HEK293T (cell line): Measurements from ENCODE around the gene FRMD1.

Experiments
- CTCF ChIA-PET: fragments of 350-600 bp; formaldehyde crosslinking; extraction: SDS; loops from one replicate; lab custom pipeline; 2021; ENCODE audit warnings: antibody characterized with exemption, inconsistent platforms; lab: Yijun Ruan, JAX
- POLR2A ChIA-PET: fragments of 350-600 bp; formaldehyde crosslinking; extraction: SDS; loops from one replicate; lab custom pipeline; 2020; ENCODE audit warnings: antibody characterized with exemption, inconsistent platforms; lab: Yijun Ruan, JAX
- DNase-seq: peaks from one replicate; pipeline ENCODE4 v3.0.0; 2012; ENCODE audit warnings: mixed read lengths; ENCODE audit errors: extremely low spot score
- ARNT ChIP-seq: fragments of 450-650 bp; IDR thresholded peaks from 2 replicates; pipeline ENCODE4 v1.6.1; 2017; ENCODE audit warnings: mild to moderate bottlenecking
- BHLHE40 ChIP-seq: fragments of 450-650 bp; IDR thresholded peaks from 2 replicates; pipeline ENCODE4 v1.6.1; 2016; ENCODE audit warnings: mild to moderate bottlenecking, moderate library complexity, borderline replicate concordance
- CTBP1 ChIP-seq: fragments of 450-650 bp; IDR thresholded peaks from 2 replicates; pipeline ENCODE4 v1.6.1; 2016; ENCODE audit warnings: borderline replicate concordance
- ELF4 ChIP-seq: fragments of 450-650 bp; IDR thresholded peaks from 2 replicates; pipeline ENCODE4 v1.6.1; 2017; ENCODE audit warnings: antibody characterized with exemption
- FOXA1 ChIP-seq: fragments of 450-650 bp; IDR thresholded peaks from 2 replicates; pipeline ENCODE4 v1.6.1; 2016; ENCODE audit warnings: mild to moderate bottlenecking
- FOXK2 ChIP-seq: fragments of 450-650 bp; IDR thresholded peaks from 2 replicates; pipeline ENCODE4 v1.6.1; 2016; ENCODE audit warnings: mild to moderate bottlenecking
- FOXM1 ChIP-seq: fragments of 450-650 bp; IDR thresholded peaks from 2 replicates; pipeline ENCODE4 v1.6.1; 2017; ENCODE audit warnings: mild to moderate bottlenecking, borderline replicate concordance
- HDGF ChIP-seq: fragments of 450-650 bp; IDR thresholded peaks from 2 replicates; pipeline ENCODE4 v1.6.1; 2017; ENCODE audit warnings: antibody characterized with exemption, borderline replicate concordance
- L3MBTL2 ChIP-seq: fragments of 450-650 bp; conservative IDR thresholded peaks from 2 replicates; pipeline ENCODE4 v1.6.1; 2016; ENCODE audit warnings: mild to moderate bottlenecking
- LEF1 ChIP-seq: fragments of 450-650 bp; IDR thresholded peaks from 2 replicates; pipeline ENCODE4 v1.6.1; 2017; ENCODE audit warnings: mild to moderate bottlenecking, borderline replicate concordance
- NFRKB ChIP-seq: fragments of 450-650 bp; IDR thresholded peaks from 2 replicates; pipeline ENCODE4 v1.6.1; 2016; ENCODE audit warnings: mild to moderate bottlenecking, moderate library complexity
- SP1 ChIP-seq: fragments of 450-650 bp; IDR thresholded peaks from 2 replicates; pipeline ENCODE4 v1.6.1; 2017
- SUZ12 ChIP-seq: fragments of 450-650 bp; IDR thresholded peaks from 2 replicates; pipeline ENCODE4 v1.6.1; 2016; ENCODE audit warnings: mild to moderate bottlenecking
- TARDBP ChIP-seq: fragments of 450-650 bp; IDR thresholded peaks from 2 replicates; pipeline ENCODE4 v1.6.1; 2016
- ZNF384 ChIP-seq: fragments of 450-650 bp; IDR thresholded peaks from 2 replicates; pipeline ENCODE4 v1.6.1; 2016
- TF ChIP-seq, protein P1 (sequence below): fragments of 450-650 bp; IDR thresholded peaks from 2 replicates; pipeline ENCODE4 v1.6.1; 2016

The FRMD1 gene

DNA sequence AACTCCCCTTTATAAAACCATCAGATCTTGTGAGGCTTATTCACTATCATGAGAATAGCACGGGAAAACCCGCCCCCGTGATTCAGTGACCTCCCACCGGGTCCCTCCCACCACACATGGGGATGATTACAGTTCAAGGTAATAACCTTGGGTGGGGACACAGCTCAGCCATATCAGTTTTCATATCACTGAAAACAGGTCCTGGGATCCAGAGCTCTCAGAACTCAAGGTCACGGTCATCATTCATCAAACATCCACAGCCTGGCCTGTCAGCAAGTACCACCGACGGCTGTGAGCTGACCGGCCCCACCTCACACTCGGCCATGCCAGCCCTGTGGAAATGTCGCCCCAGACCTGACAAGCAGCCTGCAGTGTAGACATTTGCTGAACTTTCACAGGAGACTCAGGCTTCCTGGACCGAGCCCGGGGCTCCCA is 14.1 kb upstream of the FRMD1 start:
- CTCF ChIA-PET, result no interaction called here
- no peak for TF ChIP-seq ELF4
- no peak for TF ChIP-seq L3MBTL2
- no peak for TF ChIP-seq ARNT
- TF ChIP-seq TARDBP, result no peak
- TF ChIP-seq LEF1, result no peak
- no peak for TF ChIP-seq CTBP1
- TF ChIP-seq BHLHE40, result no peak
- no peak for TF ChIP-seq SUZ12
- TF ChIP-seq FOXK2, result no peak
- no peak for TF ChIP-seq FOXA1
- no peak for TF ChIP-seq ZNF384
- no peak for TF ChIP-seq SP1
- TF ChIP-seq HDGF, result no peak
- no peak for TF ChIP-seq NFRKB
- TF ChIP-seq FOXM1, result no peak
- TF ChIP-seq, protein P1, sequence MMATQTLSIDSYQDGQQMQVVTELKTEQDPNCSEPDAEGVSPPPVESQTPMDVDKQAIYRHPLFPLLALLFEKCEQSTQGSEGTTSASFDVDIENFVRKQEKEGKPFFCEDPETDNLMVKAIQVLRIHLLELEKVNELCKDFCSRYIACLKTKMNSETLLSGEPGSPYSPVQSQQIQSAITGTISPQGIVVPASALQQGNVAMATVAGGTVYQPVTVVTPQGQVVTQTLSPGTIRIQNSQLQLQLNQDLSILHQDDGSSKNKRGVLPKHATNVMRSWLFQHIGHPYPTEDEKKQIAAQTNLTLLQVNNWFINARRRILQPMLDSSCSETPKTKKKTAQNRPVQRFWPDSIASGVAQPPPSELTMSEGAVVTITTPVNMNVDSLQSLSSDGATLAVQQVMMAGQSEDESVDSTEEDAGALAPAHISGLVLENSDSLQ, result no peak
- DNase-seq, result no peak
- POLR2A ChIA-PET, result no interaction called here

DNA sequence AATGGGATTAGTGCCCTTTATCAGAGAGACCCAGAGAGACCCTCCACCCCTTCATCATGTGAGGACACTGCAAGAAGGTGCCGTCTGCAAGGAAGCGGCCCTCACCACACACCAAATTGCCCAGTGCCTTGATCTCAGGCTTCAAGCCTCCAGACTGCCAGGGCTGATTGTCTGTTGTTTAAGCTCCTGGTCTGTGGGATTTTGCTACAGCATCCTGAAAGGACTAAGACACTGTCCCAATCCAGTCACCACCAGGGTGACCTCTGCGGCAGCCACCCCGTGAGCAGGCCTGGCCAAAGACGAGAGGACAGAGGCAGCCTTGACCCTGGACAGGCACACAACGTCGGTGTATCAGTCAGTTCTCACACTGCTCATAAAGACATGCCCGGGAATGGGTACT is 13.5 kb upstream of the FRMD1 start:
- no peak for TF ChIP-seq HDGF
- TF ChIP-seq SUZ12, result no peak
- no peak for TF ChIP-seq L3MBTL2
- no peak for TF ChIP-seq SP1
- TF ChIP-seq LEF1, result no peak
- TF ChIP-seq ZNF384, result no peak
- ChIA-PET POLR2A (no interaction called here), CTCF (no interaction called here)
- DNase-seq, result no peak

DNA sequence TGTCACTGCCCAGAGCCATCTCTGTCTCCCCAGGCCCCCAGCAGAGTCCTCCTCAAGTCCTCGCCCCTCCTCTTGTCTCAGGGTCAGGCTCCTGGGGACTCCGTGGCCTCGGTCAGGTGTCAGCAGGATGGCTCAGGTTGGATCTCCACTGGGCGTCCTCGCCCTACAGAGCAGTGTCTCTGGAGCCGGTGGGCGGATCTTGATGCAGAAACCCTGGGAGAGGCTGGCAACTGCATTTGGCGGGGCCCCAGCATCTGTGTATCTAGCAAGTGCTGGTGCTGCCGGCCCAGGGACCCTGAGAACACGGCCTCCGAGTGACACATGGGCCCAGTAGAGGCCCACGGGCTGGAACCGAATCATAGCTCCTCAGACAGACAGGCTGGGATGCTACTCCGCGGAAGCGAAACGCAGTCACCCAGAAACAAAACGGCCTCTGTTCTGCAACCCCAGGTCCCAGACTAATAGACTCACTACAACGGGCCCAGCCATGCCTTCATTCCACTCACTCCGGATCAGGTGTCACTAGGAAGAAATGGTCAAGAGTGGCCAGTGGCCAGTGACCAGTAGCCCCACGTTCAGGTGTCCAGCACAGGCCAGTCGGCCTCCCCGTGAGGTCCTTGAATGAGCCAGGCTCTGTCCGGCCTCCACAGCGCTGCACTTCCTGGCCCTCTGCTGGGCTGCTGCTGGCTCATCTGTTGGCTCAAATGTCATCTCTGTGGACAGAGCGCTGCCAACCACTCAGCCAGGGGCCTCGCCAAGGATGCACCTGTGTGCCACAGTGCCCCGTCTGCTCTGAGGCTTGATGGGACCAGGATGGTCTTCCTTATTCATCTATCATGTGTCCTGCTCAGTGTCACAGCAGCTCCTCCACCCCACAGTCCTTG is 12.6 kb upstream of the FRMD1 start:
- ChIA-PET POLR2A (no interaction called here), CTCF (no interaction called here)
- TF ChIP-seq BHLHE40 (no peak), NFRKB (no peak), HDGF (no peak), ARNT (no peak), FOXK2 (no peak), CTBP1 (no peak), TARDBP (no peak)
- DNase-seq, result no peak

DNA sequence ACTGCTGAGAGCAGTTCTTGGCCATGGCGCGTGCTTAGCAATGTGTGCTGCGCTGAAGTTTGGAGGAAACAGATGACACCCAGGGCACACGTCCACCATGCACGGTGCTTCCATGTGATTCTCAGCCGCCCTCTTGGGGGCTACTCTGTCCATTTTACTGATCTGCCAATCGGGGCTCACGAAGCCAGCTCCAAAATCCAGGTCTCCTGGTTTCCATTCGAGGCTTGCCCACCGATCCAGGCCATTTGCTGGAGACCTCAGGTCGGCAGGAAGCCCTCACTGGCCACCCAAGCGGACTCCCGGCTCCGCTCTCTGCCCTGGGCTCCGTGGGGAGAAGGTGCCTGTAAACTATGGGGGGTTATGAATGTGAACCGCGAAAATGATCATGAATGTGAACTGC is 11.7 kb upstream of the FRMD1 start:
- TF ChIP-seq FOXM1, result no peak
- no peak for TF ChIP-seq ARNT
- no peak for TF ChIP-seq BHLHE40
- ChIA-PET POLR2A (no interaction called here), CTCF (no interaction called here)
- DNase-seq, result no peak

DNA sequence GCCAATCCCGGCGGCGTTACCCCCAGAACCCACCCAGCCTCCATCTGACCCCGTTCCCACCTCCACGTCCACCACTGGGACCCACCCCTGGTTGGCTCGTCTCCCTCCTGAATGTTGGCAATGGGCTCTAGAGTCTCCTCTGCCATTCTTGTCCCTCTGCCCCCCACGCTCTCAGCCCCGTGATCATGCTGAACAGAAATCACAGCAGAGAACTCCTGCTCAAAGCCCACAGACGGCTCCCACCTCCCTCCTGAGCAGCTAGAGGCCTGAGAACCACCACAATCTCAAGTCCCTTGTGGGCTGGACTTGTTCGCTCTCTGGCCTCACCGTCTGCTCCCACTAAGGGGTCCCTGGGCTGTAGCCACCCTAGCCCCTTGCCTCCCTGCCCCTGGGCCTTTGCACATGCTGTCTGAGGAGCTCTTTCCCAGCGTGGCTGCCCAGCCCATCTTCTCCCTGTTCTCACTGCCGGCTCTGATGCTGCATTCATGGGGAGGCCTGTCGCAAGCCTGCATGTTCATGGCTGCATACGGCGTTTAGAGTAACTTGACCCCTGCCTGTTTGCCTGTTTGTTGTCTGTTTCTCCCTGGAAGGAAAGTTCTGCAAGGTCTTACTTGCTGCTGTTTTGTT is 11.2 kb upstream of the FRMD1 start:
- TF ChIP-seq, protein P1, result no peak
- no peak for DNase-seq
- ChIA-PET POLR2A (no interaction called here), CTCF (no interaction called here)

DNA sequence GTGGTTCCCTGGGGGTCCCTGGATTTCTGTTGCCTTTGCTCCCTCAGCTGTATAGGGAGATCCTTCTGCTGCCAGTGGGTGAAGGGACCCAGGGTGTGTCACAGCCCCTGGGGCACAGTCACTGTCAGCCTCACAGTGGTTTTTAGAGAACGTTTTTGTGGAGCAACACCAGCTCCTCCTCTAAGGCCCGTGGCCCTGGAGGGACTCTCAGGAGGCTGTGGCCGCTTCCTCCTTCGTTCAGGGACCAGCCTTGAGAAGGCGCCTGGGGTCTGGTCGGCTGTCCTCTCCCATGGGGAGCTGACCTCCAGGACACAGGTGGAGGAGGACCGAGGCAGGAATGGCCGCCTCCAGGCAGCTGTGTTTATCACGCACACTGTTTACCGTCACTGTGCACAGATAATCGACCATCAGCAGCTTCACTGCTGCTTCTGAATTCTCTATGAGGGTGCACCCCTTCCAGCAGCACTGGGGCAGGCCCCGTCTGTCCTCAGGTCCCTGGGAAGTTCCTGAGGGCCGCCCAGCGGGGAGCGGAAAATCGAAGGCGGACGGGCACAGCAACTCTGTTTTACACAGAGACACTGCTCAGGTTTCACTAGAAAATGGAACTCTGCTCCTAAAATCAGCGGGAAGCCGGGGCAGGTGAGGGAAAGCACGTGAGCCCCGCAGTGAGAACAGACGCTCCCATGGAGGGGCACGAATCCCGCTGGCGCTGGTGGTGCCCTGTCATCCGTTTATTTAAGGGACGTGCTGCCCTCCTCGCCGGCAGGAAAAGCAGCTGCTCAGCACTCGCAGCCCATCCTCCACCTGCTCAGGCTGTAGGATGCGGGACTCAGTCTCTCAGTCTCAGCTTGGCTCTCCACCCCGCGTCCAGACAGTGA is 10.4 kb upstream of the FRMD1 start:
- CTCF ChIA-PET, result interaction anchor here (0.9 kb wide), 1 partner anchor 16 kb away, joined by 3 read pairs; no protein-coding TSS in a partner anchor
- peak; percentile 46 for DNase-seq

More for the DNA sequence above, 10.4 kb upstream of the FRMD1 start:
- TF ChIP-seq L3MBTL2 (peak; percentile 67; the same call in 1 of the 2 replicates), FOXA1 (no peak)
- POLR2A ChIA-PET, result no interaction called here
